GM12891 (cell line): ENCODE data around the gene TWF2.

ENCODE experiments used
- DNase-seq: peaks from one replicate; pipeline ENCODE4 v3.0.0; 2011; ENCODE audit warnings: low spot score; ENCODE audit not compliant: insufficient read length
- FAIRE-seq: peaks from 2 replicates; lab custom pipeline; 2011; peaks lifted over from hg19 to GRCh38; lab: Jason Lieb, UNC
- PAX5 ChIP-seq: IDR thresholded peaks from 2 replicates; pipeline ENCODE4 v1.6.1; 2011; ENCODE audit warnings: low read length, moderate library complexity, mild to moderate bottlenecking; ENCODE audit not compliant: insufficient read depth, severe bottlenecking
- POLR2A ChIP-seq: IDR thresholded peaks from 2 replicates; pipeline ENCODE4 v1.6.1; 2011; ENCODE audit warnings: low read depth, low read length, control low read depth
- POLR2AphosphoS5 ChIP-seq: IDR thresholded peaks from 2 replicates; pipeline ENCODE4 v1.6.1; 2011; ENCODE audit warnings: low read depth, low read length, control low read depth
- POU2F2 ChIP-seq: IDR thresholded peaks from 2 replicates; pipeline ENCODE4 v1.6.1; 2011; ENCODE audit warnings: low read depth, mild to moderate bottlenecking, control low read depth, low read length, moderate library complexity
- SPI1 ChIP-seq: IDR thresholded peaks from 2 replicates; pipeline ENCODE4 v1.6.1; 2011; ENCODE audit warnings: low read depth, low read length, control low read depth
- TAF1 ChIP-seq: IDR thresholded peaks from 2 replicates; pipeline ENCODE4 v1.6.1; 2011; ENCODE audit warnings: low read depth, low read length, control low read depth

Gene TWF2

GRCh38 chr3:52248165-52248541 lies 9.2 kb upstream of the TWF2 start:
- no peak for FAIRE-seq
- TF ChIP-seq PAX5 = no peak
- TF ChIP-seq POLR2A = no peak

GRCh38 chr3:52247409-52248164 lies 8.6 kb upstream of the TWF2 start:
- DNase-seq (no peak), FAIRE-seq (no peak)
- TF ChIP-seq PAX5 = no peak
- TF ChIP-seq SPI1 = peak; percentile 65

More at GRCh38 chr3:52248165-52248541, 9.2 kb upstream of the TWF2 start:
- no peak for DNase-seq

- DNase-seq = no peak
- peak; percentile 47 for FAIRE-seq
- TF ChIP-seq SPI1 (no peak), PAX5 (no peak), TAF1 (no peak), POLR2AphosphoS5 (no peak), POU2F2 (no peak), POLR2A (no peak)
Measured at GRCh38 chr3:52246728-52247408, 7.9 kb upstream of the TWF2 start.

GRCh38 chr3:52246264-52246620 lies 7.3 kb upstream of the TWF2 start:
- DNase-seq (no peak), FAIRE-seq (peak; percentile 55)
- TF ChIP-seq TAF1 (no peak), POLR2AphosphoS5 (no peak), POU2F2 (no peak), PAX5 (no peak), SPI1 (no peak), POLR2A (no peak)

GRCh38 chr3:52245322-52246263 lies 6.6 kb upstream of the TWF2 start, which contains the start of gene PPM1M:
PPM1M (plus strand) TSS chr3:52245759; CDS start chr3:52245825, 66 bp downstream.
- no peak for TF ChIP-seq PAX5
- TF ChIP-seq POLR2A = 0 out of 2 replicates have a peak, but pooled peaks have one; percentile 41
- DNase-seq (peak; percentile 76), FAIRE-seq (peak; percentile 87)

GRCh38 chr3:52243791-52244628 lies 5.1 kb upstream of the TWF2 start:
- FAIRE-seq (peak; percentile 76), DNase-seq (peak; percentile 61)
- no peak for TF ChIP-seq POLR2A
- peak; percentile 92 for TF ChIP-seq SPI1
- TF ChIP-seq POU2F2 = no peak
- no peak for TF ChIP-seq POLR2AphosphoS5
- no peak for TF ChIP-seq TAF1
- peak; percentile 50 for TF ChIP-seq PAX5

- no peak for FAIRE-seq
- no peak for TF ChIP-seq POLR2AphosphoS5
- TF ChIP-seq POLR2A = no peak
- TF ChIP-seq PAX5 = no peak
- TF ChIP-seq TAF1 = no peak
- no peak for TF ChIP-seq POU2F2
- no peak for DNase-seq
Measured at GRCh38 chr3:52242039-52242438, 3.1 kb upstream of the TWF2 start.

GRCh38 chr3:52240886-52241370 lies 2.0 kb upstream of the TWF2 start:
- no peak for DNase-seq
- TF ChIP-seq POLR2A = no peak
- no peak for TF ChIP-seq POU2F2
- TF ChIP-seq SPI1 = no peak
- TF ChIP-seq TAF1 = no peak
- TF ChIP-seq POLR2AphosphoS5 = no peak
- TF ChIP-seq PAX5 = no peak
- FAIRE-seq = peak; percentile 28
